ENCODE data around the gene TFAP2A.

DNA sequence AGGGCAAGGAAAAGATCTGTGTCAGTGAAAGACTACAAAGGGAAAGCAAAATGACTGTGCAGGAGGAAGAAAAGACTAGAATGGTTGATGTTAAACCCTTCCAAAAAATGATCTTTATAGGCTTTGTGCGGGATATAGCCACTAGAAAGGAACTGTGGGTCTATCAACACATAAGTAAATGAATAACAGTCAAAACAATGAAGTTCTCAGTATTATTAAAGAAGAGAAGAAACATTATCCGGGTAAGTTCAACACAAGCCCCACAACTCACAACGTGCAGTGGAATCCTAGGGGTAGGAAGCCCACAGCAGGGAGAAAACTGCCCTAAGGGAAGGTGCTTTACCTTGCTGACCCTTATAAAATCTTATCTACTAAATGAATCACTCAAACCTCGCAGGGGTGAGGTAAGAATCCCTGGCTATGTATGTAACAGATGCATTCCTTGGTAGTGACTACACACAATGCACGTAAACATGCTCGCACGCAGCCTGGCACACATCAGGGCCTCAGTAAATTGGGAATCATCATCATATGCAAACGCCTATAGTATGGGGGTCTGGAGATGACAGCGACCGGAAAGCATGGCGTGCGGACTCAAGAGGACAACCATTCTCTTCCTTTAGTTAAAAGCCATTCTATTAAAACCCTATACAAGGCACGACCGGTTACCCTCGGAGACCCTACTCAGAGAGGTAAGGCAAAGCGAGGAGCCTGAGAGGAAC is 11.3 kb downstream of the TFAP2A start:
- TF ChIP-seq, protein P1, sequence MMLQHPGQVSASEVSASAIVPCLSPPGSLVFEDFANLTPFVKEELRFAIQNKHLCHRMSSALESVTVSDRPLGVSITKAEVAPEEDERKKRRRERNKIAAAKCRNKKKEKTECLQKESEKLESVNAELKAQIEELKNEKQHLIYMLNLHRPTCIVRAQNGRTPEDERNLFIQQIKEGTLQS (IDR thresholded peaks at IDR 0.05; ENCODE audit: borderline replicate concordance, extremely low read depth, low read depth, low read length), result no peak
- TF ChIP-seq POLR2A (IDR thresholded peaks at IDR 0.05; ENCODE audit: low read depth, low read length), result no peak
- TF ChIP-seq, protein P2, sequence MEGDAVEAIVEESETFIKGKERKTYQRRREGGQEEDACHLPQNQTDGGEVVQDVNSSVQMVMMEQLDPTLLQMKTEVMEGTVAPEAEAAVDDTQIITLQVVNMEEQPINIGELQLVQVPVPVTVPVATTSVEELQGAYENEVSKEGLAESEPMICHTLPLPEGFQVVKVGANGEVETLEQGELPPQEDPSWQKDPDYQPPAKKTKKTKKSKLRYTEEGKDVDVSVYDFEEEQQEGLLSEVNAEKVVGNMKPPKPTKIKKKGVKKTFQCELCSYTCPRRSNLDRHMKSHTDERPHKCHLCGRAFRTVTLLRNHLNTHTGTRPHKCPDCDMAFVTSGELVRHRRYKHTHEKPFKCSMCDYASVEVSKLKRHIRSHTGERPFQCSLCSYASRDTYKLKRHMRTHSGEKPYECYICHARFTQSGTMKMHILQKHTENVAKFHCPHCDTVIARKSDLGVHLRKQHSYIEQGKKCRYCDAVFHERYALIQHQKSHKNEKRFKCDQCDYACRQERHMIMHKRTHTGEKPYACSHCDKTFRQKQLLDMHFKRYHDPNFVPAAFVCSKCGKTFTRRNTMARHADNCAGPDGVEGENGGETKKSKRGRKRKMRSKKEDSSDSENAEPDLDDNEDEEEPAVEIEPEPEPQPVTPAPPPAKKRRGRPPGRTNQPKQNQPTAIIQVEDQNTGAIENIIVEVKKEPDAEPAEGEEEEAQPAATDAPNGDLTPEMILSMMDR (IDR thresholded peaks at IDR 0.05 in 2 of 3, conservative IDR thresholded peaks at IDR 0.05 in 1 of 3; ENCODE audit: control insufficient read depth in 2 of 3, extremely low read depth in 1 of 3, insufficient read depth in 1 of 3, low read depth in 3 of 3, low read length in 3 of 3), result no peak
